HEK293 (cell line): ENCODE data around the gene TMEM250.

Experiments used
- ZBTB21 ChIP-seq: fragments of 450-650 bp; formaldehyde crosslinking; IDR thresholded peaks from 2 replicates; pipeline ENCODE4 v1.5.1; 2017; ENCODE audit warnings: missing biosample characterization, missing genetic modification characterization
- ZBTB48 ChIP-seq: fragments of 450-650 bp; formaldehyde crosslinking; IDR thresholded peaks from 2 replicates; pipeline ENCODE4 v1.5.1; 2016; ENCODE audit warnings: missing biosample characterization, missing genetic modification characterization
- ZNF132 ChIP-seq: fragments of 450-650 bp; formaldehyde crosslinking; IDR thresholded peaks from 2 replicates; pipeline ENCODE4 v1.5.1; 2017; ENCODE audit warnings: missing biosample characterization, missing genetic modification characterization, borderline replicate concordance
- ZNF138 ChIP-seq: fragments of 450-650 bp; formaldehyde crosslinking; IDR thresholded peaks from 2 replicates; pipeline ENCODE4 v1.5.1; 2016; ENCODE audit warnings: missing biosample characterization, missing genetic modification characterization, borderline replicate concordance
- ZNF169 ChIP-seq: fragments of 450-650 bp; formaldehyde crosslinking; IDR thresholded peaks from 2 replicates; pipeline ENCODE4 v1.5.1; 2016; ENCODE audit warnings: missing biosample characterization, missing genetic modification characterization
- ZNF184 ChIP-seq: fragments of 450-650 bp; IDR thresholded peaks from 2 replicates; pipeline ENCODE4 v1.5.1; 2018; ENCODE audit warnings: missing biosample characterization, mild to moderate bottlenecking, missing genetic modification characterization
- ZNF274 ChIP-seq, 2 experiments: fragments of 200-500 bp in 1 of 2; fragments of 450-650 bp in 1 of 2; sonication (Bioruptor generic) in 1 of 2; formaldehyde crosslinking in 1 of 2; IDR thresholded peaks; 2 replicates each; pipeline versions ENCODE4 v1.5.1 to v1.6.1; 2014 to 2016; ENCODE audit warnings: borderline replicate concordance in 1 of 2, inconsistent platforms in 1 of 2, low read length in 1 of 2, missing biosample characterization in 1 of 2, missing genetic modification characterization in 1 of 2
- ZNF549 ChIP-seq: fragments of 450-650 bp; IDR thresholded peaks from 2 replicates; pipeline ENCODE4 v1.5.1; 2018; ENCODE audit warnings: missing biosample characterization, missing genetic modification characterization, mild to moderate bottlenecking, inconsistent platforms, moderate library complexity
- ZNF777 ChIP-seq: fragments of 450-650 bp; formaldehyde crosslinking; IDR thresholded peaks from 2 replicates; pipeline ENCODE4 v1.5.1; 2017; ENCODE audit warnings: missing biosample characterization, missing genetic modification characterization, borderline replicate concordance
- TF ChIP-seq, protein P1 (sequence below): fragments of 450-650 bp; formaldehyde crosslinking; IDR thresholded peaks from 2 replicates; pipeline ENCODE4 v1.5.1; 2016; ENCODE audit warnings: missing biosample characterization, missing genetic modification characterization
- TF ChIP-seq, protein P2 (sequence below): fragments of 450-650 bp; formaldehyde crosslinking; conservative IDR thresholded peaks from 2 replicates; pipeline ENCODE4 v1.5.1; 2016; ENCODE audit warnings: low read depth, missing biosample characterization, missing genetic modification characterization
- TF ChIP-seq, protein P3 (sequence below): fragments of 450-650 bp; formaldehyde crosslinking; IDR thresholded peaks from 2 replicates; pipeline ENCODE4 v1.5.1; 2017; ENCODE audit warnings: missing biosample characterization, missing genetic modification characterization

DNA sequence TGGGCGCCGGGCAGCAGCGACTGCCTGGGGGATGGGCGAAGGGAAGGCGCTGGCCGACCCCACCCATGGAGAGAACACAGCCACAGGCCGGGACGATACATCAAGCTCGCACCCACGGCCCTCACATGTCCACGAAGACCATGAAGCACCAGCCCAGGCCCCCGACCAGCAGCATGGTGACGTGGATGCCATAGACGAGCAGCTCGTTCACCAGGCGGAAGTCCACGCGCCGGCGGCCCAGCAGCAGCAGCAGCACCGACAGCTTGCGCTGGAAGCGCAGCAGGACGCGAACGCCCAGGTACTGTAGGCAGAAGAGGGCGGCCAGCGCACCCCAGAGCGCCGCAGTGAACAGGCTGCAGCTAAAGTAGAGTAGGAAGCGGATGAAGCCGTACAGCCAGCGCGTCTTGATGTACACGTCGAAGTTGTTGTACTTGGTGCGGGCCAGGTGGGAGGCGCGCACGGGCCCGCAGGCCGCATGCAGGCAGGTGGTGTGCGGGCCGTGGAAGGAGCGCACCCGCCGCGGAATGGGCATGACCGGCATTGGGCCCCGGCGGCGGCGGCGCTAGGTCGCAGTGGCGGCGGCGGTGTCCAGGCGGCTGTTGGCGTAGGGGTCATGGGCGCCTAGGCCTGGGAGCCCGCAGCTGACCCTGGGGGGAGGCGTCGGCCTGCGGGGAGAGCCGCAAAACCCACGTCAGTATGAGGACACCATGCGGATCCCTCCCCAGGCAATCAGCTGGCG, 2.1 kb downstream of the TMEM250 start:
- TF ChIP-seq, protein P1, sequence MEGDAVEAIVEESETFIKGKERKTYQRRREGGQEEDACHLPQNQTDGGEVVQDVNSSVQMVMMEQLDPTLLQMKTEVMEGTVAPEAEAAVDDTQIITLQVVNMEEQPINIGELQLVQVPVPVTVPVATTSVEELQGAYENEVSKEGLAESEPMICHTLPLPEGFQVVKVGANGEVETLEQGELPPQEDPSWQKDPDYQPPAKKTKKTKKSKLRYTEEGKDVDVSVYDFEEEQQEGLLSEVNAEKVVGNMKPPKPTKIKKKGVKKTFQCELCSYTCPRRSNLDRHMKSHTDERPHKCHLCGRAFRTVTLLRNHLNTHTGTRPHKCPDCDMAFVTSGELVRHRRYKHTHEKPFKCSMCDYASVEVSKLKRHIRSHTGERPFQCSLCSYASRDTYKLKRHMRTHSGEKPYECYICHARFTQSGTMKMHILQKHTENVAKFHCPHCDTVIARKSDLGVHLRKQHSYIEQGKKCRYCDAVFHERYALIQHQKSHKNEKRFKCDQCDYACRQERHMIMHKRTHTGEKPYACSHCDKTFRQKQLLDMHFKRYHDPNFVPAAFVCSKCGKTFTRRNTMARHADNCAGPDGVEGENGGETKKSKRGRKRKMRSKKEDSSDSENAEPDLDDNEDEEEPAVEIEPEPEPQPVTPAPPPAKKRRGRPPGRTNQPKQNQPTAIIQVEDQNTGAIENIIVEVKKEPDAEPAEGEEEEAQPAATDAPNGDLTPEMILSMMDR (tag by site-specific recombination): no peak
- TF ChIP-seq, protein P2, sequence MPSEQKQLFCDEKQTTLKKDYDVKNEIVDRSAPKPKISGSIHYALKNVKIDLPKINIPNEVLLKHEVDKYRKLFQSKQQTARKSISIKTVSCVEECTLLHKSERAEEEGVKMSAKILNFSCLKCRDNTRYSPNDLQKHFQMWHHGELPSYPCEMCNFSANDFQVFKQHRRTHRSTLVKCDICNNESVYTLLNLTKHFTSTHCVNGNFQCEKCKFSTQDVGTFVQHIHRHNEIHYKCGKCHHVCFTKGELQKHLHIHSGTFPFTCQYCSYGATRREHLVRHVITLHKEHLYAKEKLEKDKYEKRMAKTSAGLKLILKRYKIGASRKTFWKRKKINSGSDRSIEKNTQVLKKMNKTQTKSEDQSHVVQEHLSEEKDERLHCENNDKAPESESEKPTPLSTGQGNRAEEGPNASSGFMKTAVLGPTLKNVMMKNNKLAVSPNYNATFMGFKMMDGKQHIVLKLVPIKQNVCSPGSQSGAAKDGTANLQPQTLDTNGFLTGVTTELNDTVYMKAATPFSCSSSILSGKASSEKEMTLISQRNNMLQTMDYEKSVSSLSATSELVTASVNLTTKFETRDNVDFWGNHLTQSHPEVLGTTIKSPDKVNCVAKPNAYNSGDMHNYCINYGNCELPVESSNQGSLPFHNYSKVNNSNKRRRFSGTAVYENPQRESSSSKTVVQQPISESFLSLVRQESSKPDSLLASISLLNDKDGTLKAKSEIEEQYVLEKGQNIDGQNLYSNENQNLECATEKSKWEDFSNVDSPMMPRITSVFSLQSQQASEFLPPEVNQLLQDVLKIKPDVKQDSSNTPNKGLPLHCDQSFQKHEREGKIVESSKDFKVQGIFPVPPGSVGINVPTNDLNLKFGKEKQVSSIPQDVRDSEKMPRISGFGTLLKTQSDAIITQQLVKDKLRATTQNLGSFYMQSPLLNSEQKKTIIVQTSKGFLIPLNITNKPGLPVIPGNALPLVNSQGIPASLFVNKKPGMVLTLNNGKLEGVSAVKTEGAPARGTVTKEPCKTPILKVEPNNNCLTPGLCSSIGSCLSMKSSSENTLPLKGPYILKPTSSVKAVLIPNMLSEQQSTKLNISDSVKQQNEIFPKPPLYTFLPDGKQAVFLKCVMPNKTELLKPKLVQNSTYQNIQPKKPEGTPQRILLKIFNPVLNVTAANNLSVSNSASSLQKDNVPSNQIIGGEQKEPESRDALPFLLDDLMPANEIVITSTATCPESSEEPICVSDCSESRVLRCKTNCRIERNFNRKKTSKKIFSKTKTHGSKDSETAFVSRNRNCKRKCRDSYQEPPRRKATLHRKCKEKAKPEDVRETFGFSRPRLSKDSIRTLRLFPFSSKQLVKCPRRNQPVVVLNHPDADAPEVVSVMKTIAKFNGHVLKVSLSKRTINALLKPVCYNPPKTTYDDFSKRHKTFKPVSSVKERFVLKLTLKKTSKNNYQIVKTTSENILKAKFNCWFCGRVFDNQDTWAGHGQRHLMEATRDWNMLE (tag by site-specific recombination): no peak
- TF ChIP-seq ZNF274 (IDR thresholded peaks at IDR 0.05; ENCODE audit: low read length): no peak
- no peak for TF ChIP-seq ZNF274 (tag by site-specific recombination; IDR thresholded peaks at IDR 0.05; ENCODE audit: borderline replicate concordance)
- TF ChIP-seq ZNF777 (tag by site-specific recombination): no peak
- no peak for TF ChIP-seq ZNF549 (tag by site-specific recombination)
- TF ChIP-seq ZBTB48 (tag by site-specific recombination): no peak
- no peak for TF ChIP-seq ZNF184
- TF ChIP-seq ZBTB21 (tag by site-specific recombination): no peak
- TF ChIP-seq ZNF132 (tag by site-specific recombination): no peak
- TF ChIP-seq, protein P3, sequence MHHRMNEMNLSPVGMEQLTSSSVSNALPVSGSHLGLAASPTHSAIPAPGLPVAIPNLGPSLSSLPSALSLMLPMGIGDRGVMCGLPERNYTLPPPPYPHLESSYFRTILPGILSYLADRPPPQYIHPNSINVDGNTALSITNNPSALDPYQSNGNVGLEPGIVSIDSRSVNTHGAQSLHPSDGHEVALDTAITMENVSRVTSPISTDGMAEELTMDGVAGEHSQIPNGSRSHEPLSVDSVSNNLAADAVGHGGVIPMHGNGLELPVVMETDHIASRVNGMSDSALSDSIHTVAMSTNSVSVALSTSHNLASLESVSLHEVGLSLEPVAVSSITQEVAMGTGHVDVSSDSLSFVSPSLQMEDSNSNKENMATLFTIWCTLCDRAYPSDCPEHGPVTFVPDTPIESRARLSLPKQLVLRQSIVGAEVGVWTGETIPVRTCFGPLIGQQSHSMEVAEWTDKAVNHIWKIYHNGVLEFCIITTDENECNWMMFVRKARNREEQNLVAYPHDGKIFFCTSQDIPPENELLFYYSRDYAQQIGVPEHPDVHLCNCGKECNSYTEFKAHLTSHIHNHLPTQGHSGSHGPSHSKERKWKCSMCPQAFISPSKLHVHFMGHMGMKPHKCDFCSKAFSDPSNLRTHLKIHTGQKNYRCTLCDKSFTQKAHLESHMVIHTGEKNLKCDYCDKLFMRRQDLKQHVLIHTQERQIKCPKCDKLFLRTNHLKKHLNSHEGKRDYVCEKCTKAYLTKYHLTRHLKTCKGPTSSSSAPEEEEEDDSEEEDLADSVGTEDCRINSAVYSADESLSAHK: no peak
- no peak for TF ChIP-seq ZNF138 (tag by site-specific recombination)
- TF ChIP-seq ZNF169 (tag by site-specific recombination): no peak
